Activated naive CD4-positive, alpha-beta T cell treated with Interleukin-2 at 50 U/mL for 16 hours (primary cell): Measurements from ENCODE around the gene PSMB10.
"Not testable (repeated sequence)": the region's sequence is repeated elsewhere in the genome, so short reads cannot be mapped to it uniquely, and the experiment has no call there.

Experiments used
- DNase-seq: peaks from one replicate; pipeline ENCODE4 v3.0.0-alpha.2; 2020

The PSMB10 gene

DNA sequence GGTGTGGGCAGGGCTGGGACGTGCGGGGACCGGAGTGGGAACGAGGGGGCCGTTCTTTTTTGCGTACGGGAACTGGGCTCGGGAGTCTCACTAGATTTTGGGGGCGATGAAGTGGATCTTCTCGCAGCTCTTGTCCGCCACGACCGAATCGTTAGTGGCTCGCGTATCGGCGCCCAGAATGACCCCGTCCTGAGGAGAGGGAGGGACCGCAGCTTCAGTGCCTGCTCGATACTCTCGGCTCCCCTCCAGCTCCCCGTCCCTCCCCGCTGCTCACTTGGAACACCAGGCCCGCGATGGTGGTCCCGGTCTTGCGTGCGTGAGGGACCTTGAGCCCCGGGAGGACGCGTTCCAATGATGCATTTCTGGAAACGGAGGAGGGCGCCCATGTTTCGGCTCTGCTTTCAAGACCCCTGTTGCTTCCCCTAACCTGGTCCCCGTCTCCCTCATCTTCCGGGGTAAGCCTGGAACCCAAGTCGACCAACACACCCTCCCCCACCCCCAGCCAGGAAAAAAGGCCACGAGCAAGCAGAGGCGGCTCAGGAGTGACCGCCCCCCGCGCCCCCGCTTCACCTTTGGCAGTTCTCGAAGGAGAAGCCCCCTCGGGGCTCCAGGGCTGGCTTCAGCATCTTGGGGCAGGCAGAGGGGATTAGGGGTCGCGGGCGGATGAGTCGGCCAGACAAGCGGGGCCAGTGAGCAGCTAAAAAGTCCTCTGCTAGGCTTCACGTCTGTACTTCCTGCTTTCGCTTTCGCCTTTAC is at the start of gene PSMB10:
Gene PSMB10 (minus strand): TSS at position 727 of the 756 bp plus-strand sequence. CDS start 101 bp downstream, at position 626.
- no peak for DNase-seq

DNA sequence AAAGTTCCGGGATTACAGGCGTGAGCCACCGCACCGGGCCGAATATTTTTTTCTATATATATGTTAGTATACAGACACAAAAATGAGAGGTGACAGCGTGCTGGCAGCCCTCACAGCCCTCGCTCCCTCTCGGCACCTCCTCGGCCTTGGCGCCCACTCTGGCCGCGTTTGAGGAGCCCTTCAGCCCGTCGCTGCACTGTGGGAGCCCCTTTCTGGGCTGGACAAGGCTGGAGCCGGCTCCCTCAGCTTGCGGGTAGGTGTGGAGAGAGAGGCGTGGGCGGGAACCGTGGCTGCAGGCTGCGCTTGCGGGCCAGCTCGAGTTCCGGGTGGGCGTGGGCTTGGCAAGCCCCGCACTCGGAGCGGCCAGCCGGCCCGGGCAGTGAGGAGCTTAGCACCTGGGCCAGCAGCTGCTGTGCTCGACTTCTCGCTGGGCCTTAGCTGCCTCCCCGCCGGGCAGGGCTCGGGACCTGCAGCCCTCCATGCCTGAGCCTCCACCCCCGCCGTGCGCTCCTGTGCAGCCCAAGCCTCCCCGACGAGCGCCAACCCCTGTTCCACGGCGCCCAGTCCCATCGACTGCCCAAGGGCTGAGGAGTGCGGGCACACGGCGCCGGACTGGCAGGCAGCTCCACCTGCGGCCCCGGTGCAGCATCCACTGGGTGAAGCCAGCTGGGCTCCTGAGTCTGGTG is 45.5 kb upstream of the PSMB10 start:
- DNase-seq = no peak

DNA sequence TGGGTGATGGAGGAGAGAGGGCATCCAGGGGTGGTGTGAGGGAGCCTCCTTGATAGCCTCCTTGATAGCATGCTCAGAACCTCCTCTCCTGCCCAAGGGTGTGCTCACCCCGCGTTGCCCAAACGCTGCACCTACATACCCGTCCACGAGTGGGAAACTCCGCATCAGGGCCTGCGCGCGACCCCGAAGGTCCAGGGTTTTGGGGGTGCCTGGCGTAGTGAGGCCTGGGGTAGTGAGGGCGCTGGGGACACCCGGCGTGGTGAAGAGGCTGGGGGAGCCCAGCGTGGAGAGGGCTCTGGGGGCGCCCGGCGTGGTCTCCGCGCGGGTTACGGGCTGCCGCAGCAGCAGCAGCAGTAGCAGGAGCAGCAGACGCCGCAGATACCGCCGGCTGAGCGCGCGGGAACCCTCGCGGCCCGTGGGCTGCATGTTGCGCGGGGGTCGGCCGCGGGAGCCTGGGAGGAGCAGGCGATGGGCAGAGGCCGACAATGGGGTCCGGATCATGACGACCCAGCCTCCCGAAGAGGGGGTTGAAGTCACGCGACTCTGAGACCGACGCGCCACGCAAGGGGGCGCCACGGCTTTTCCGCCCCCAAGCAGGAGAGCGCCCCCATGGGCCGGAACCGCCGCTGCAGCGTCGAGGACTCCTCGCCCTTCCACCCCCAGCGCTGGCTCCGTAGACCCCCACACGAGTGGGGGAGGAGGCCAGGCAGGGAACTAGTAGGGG is 43.5 kb upstream of the PSMB10 start, which contains the start of gene DPEP3:
Gene DPEP3 (minus strand): TSS at position 545 of the 724 bp plus-strand sequence. CDS start 119 bp downstream, at position 426.
- DNase-seq = no peak

DNA sequence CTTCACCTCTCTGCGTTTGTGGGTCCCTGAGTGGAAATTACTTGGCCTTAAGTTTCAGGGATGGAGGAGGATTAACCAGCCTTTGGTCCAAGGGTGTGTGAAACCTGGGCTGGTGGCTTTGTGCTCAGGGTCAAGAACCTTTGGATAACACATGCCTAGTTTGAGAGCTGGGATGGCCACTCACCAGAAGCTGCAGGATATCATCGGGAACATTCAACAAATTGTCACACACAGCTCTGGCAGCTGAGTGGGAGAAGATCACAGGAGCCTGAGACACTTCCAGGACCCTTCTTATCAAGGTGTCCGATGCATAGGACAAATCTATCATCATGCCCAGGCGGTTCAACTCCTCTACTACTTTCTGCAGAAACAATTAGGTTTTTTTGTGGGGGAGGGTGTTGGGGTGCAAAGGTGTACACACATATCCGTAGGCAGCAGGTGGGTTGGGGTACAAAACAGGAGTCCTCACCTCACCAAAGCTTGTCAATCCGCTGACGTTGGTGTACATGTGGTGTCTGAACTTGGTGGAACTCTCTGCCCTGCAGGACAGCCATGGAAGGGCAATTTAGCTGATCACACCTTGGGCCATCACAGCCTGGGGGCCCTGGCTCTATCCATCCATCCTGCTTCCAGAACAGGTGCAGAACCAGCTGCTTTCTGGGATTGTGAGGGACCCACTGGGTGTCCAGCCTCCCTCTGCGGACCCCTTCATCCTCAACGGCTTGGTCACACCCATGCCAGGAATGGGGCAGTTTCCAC is 41.0 kb upstream of the PSMB10 start:
- no peak for DNase-seq

DNA sequence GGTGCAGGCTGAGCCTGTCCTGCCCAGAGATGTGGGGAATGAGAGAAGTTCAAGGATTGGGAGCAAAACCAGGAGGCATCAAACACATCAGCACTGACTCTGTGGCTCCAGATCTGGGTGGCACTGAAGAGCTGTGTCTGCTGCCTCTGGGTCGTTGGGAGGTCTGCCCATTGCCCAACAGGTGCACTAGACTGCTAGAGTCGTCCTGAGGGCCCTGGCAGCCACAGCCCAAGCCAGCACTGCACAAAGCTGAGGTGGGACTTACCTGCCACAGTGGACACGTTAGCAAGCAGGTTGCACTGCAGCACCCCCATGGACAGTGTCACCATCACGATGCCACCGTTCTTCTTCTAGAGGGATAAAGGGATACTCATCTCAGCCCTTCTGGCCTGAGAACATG is 40.4 kb upstream of the PSMB10 start:
- no peak for DNase-seq

DNA sequence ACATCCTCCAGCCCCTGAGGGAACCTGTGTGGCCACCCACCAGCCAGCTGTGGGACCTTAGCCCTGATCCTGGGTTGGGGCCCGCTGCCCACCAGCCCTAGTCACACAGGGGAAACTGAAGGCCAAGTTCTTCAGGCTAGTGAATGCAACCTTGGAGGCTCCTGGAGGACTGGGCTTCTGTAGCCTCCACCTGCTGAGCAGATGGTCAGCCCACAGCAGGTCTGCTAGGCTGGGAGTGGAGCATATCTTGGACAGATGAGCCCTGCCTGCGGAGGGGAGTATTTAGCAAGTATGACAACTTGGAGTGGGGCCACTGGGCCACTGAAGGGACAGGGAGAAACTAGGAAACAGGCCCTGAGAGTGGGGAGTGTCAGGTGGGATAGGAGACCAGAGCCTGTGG is 39.6 kb upstream of the PSMB10 start:
- no peak for DNase-seq

DNA sequence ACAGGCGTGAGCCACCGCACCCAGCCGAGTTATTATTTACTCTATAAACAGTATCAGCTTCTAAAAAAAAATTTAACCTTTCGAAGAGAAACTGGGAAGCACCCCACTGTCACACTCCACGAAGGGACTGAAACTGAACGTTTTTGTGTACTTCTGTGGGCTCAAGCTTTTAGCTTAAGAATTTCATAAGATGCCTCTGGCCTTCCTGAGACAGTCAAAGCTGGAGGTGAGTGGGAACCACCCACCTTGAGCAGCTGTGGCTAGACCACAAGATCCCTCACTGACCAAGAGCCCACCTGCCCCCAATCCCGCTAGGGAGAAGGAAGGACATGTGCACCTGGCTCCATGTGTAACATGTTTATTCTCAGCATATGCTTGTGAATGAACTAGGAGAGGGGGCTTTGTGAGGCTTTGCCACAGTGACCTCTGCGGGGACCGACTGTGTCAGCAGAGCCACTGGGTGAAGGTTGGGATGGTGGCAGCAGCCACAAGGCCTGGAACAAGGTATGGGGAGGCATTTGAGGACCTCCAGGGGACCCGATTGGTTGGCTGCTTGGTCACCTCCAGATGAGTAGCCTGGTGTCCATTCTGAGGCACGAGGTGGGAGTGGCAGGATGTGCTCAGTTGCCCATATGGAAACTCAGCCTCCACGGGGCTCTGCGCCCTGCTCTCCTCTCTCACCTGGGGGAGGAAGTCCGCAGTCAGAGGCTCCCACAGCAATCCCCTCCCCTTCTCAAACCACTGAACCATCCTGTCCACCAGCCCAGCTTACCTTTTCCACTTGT is 38.9 kb upstream of the PSMB10 start:
- DNase-seq = no peak

DNA sequence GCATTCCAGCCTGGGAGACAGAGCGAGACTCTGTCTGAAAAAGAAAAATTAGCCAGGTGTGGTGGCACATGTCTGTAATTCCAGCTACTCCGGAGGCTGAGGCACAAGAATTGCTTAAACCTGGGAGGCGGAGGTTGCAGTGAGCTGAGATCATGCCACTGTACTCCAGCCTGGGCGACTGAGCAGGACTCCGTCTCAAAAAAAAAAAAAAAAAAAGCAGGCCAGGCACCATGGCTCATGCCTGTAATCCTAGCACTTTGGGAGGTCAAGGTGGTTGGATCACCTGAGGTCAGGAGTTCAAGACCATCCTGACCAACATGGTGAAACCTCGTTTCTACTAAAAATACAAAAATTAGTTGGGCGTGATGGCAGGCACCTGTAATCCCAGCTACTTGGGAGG is 35.6 kb upstream of the PSMB10 start:
- DNase-seq = not testable (repeated sequence)

DNA sequence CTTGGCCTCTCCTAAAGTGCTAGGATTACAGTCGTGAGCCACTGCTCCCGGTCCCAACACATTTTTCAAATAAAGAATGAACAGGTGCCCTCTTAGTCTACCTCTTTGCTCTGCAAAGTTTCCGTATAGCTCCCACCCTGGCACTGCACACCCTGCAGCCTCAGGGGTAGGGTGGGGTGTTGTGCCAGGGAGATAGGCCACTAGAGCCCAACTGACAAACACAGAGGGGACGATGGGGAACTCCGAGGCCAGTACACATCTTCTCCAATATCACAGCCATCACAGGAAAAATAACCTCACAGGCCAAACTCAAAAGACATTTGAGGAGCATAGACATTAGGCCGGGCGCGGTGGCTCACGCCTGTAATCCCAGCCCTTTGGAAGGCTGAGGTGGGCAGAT is 34.5 kb upstream of the PSMB10 start:
- no peak for DNase-seq

DNA sequence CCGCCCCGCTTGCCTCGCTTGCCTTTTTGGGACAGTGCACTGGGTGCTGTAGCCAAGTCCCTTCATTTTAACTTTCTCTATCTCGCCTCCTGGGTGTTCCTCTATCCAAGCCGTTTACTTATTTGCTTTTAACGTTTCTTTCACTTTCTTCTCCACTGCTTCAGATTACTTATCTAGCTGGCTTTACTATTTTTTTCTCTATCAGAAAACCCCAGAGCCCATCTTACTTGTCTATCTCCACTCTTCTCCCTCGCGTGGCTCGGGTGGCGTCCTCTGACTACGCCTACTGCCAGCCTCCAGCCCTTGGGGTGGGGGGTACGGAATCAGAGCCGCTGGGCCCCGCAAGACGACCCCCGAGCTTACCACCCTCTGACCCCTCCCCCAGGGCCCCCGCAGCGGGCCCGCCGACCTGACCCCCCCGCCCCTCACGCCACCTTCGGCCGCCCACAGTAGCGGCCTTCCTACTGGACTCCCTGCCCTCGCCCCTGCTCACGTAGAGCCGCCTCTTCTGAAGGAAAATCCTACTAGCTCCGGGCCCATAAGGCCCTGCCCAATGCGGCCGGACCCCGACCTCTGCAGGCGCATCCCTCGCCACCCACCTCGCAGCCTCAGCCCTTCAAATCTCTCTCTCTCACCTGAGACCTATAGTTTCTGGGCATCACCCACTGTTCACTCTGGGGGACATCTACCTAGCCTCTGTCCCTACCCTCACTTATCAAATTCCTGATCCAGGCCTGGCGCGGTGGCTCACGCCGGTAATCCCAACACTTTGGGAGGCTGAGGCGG is 32.8 kb upstream of the PSMB10 start:
- DNase-seq = no peak

DNA sequence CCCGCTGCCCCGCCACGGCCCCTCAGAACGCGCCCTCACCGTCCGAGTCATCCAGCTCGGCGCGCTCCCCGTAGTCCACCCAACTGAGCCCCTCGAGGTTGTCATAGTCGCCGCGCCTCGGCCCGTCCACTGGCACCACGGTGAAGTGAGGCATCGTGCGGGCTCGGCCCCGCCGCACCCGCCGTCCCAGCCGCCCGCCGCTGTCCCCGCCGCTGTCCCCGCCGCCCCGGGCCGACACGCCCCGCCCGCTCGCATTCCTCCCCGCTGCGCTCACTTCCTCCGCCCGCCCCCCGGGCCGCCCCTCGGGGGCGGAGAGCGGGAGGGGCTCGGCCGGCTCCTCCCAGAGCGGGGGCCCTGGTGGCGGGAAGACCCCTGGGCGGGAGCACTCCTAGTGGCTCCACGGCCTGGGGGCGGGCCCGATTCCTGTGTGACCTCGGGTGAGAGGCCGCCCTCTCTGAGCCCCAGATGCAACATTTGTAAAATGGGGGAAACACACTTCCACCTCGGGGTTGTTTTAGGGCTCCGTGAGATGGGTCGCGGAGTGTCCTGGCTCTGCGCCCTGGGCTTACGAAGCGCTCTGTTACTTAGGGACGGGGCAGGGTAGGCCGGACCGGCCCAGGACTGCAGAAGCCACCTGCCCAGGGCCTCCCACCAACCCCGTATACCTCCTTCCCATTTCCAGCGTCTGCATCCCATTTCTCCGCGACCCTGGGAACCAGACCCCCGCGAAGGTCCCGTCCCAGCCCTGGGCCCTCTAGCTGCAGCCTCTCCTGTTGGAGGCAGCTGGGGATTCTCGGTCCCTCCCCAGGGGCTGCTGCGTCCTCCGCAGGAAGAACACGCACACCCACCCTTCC is 32.0 kb upstream of the PSMB10 start, which contains the start of gene SLC12A4:
Gene SLC12A4 (minus strand): TSS at position 238 of the 854 bp plus-strand sequence. CDS start 84 bp downstream, at position 154.
- peak; percentile 87 for DNase-seq

DNA sequence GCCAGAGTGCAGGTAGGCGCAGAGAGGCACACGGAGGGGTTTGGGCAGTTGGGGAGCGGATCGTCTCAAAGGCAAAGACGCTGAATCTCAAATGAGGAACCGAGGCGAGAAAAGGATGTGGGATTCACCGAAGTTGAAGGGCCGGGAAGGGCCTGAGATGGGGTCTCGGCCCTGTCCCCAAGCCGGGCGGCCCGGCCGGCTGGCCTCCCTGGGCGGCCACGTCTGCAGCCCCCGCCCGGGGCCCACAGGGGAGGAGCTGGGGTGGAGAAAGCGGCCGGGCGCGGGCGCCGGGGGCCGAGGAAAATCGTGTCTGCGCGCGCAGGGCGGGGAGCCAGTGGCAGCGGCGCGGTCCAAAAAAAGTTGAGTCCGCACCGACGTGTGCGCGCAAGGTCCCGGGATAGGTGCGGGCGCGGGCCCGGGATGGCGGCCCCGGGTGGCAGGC is 31.3 kb upstream of the PSMB10 start:
- DNase-seq = peak; percentile 45

DNA sequence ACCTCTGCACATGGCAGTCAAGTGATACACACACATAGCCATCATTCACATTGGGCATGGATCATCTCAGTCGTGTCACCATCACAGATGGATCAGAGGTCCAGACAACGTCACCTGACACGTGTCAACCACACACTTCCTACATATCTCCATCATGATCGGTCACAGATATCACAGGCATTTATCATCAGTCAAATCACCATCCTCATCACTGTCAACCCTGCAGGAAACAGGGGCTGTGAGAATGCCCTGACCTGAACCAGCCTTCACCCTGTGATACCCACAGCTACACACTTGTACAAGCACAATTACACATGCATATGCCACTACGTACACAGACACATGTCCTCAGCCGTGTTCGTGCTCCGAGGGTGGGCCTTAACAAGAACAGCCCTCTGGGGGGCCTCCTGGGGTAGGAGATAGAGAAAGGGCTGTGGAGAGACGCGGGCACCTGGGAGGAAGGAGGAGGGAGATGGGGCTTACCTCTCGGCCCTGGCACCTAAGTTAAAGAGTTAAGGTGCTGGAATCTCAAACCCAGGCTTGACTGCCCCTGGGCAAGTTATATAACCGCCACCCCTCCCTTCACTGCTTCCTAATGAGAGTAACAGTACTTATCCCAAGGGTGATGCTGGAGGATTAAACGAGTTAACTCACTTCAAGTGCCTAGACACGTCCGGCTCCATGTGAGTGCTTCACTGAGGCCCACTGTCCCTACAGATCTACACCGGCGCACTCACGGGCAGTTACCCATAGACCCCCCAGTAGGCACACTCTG is 30.7 kb upstream of the PSMB10 start:
- peak; percentile 19 for DNase-seq

DNA sequence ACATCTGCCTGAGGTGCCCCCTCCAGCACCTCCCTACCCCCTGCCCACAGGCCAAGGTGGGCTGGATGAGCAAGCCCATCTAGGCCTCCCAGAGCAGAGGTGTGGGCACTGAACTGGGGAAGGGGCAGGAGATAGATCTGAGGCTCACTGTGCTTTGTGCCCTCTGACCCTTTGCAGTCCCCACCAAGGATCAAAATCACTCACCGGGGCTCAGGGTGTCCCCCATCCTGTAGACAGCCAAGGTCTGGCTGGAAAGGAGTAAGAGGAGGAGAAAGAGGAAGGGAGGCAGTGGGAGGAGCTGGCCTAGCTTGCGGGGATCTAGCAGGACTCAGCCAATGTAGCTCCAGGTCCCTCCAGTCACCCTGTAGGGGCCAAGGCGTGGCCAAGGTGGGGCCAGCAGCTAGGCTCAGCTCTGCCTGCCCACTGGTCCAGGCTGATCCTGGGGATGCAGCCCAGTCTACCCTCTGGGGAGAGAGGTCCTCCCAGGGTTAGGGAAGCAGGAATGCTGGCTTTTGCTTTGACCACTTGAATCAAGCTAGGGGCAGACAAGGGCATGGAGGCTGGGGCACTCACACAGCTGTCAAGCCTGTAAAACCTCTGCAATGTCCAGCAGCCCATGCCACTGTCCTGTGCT is 30.0 kb upstream of the PSMB10 start:
- no peak for DNase-seq

DNA sequence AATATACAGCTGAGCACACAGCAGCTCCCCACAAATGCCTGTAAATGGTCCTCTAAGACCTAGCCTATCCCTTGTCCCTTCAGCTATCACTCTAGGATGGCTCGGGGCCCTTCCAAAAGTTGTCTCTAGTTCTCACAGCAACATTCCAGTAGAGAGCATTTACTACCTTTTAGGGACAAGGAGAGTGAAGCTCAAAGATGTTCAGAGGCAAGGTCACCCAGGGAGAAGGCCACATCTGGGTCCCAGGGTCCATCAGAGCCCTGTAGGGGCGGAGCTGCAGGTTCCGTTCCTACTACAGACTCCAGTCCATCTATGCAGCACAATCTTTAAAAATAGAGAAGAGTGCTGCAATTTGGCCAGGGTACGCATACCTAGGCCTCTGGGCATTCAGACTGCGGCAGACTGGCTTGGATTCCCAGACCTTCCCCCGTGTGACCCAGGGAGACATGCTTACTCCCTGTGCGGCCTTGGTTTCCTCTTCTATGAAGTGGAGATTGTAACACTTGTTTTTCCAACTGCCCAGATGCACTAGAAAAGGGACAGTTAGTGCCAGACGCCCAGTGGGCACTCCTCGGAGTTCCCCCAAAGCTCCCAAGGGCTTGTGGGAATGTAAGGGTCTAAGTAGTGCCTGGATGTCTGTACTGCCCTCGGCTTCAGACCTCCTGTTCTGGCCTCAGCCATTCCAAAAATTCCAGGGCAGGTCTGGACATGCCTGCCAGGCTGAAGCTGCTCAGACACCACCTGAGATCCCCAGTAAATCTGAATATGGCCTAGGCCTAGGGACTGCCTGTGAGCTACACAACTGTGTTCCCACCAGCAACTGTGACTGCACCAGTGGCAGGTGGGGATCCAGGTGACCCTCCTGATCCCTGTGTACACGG is 29.3 kb upstream of the PSMB10 start:
- no peak for DNase-seq

DNA sequence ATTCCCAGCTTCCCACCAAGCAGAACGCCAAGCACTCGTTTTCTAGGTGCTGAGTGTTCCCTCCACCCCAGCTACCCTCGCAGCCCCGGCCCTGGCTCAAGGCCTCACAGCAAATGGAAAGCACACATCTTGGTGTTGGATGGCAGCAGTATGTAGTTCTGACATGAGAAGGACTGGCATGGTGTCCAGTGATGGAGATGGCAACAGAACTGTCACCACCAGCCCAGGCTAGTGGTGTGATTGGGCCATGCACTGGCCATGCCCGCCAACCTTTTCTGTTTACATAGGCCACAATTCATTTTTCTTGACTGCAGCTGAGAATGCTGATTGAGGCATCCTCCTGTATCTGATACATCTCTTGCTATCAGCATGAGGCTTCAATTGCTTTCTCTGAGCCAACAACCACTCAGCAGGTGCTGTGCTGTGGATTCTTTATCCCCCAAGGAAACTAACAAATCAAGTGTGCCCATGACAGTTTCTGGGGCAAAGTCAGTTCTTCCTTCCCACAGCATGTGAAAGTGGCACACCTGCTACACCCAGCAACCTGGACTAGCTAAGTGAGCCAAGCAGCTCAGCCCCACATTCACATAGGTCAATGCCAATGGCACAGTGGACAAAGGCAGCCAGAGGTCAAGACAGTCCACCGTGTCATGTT is 28.0 kb upstream of the PSMB10 start:
- no peak for DNase-seq
